ENCODE results near the gene AGAP3.

Gene AGAP3

DNA sequence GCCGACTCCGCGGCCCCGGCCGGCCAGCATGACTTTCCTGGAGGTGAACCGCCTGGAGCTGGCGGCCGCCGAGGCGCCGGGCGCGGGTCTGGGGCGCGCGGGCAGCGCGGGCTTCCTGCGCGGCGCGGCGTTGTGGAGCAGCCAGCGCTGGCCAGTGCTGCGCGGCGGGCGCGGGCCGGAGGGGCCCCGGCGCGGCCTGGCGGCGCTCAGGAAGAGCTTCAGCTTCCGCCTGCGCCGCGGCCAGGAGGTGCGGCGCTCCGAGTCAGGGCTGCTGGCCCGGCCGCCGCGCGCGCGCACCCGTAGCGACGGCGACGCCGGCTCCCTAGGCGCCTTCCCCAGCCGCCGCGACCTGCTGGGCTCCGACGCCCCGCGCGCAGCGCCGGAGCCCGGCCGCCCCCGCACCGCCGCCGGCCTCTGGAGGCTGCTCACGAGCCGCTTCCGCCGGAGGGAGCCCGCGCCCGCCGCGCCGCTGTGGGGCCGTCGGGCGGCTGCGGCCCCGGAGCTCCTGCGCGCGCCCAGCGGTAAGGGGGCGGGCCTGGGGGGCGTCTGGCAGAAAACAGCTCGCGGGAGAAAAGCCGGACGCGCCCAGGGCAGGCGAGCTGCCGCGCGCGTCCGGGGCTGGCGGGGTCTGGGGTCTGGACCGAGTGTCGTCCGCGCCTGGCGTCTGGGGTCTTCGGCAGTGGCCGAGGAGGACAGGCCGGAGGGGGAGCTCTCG is 29.0 kb downstream of the AGAP3 start:
- DNase-seq (ENCODE audit: low read depth, low spot score), result no peak
- Histone ChIP-seq H3K27me3 (ENCODE audit: insufficient read depth, insufficient read length) (no peaks in the 10 kb centered on the region), H3K9me3 (ENCODE audit: insufficient read depth, low read length) (no peaks in the 10 kb centered on the region), H3K36me3 (ENCODE audit: insufficient read depth, insufficient read length, low read length) (peaks cover 39% of the 10 kb centered on the region), H3K9ac (ENCODE audit: insufficient read length, low read depth) (peak overlapping the region; percentile 76), H3K4me1 (ENCODE audit: insufficient read depth, insufficient read length) (peaks cover 24% of the 10 kb centered on the region), H3K4me3 (ENCODE audit: insufficient read length, low read depth) (peak overlapping the region; percentile 40)
- no peak for TF ChIP-seq ZNF274 (IDR thresholded peaks at IDR 0.05; ENCODE audit: low read depth, low read length)
- no peak for TF ChIP-seq YY1 (IDR thresholded peaks at IDR 0.05; ENCODE audit: insufficient read depth, insufficient read length)
- no peak for TF ChIP-seq SUZ12 (IDR thresholded peaks at IDR 0.05; ENCODE audit: extremely low read depth, insufficient read depth, insufficient read length)

GRCh38 chr7:151115836-151116418 is 29.7 kb downstream of the AGAP3 start:
- Histone ChIP-seq H3K4me3 (ENCODE audit: insufficient read length, low read depth) (peak overlapping the region; percentile 40), H3K36me3 (ENCODE audit: insufficient read depth, insufficient read length, low read length) (peaks cover 46% of the 10 kb centered on the region)
- no peak for DNase-seq (ENCODE audit: low read depth, low spot score)

GRCh38 chr7:151116603-151117440 is 30.5 kb downstream of the AGAP3 start:
- Histone ChIP-seq H3K4me1 (ENCODE audit: insufficient read depth, insufficient read length) (peaks cover 17% of the 10 kb centered on the region), H3K27me3 (ENCODE audit: insufficient read depth, insufficient read length) (no peaks in the 10 kb centered on the region), H3K9me3 (ENCODE audit: insufficient read depth, low read length) (no peaks in the 10 kb centered on the region), H3K36me3 (ENCODE audit: insufficient read depth, insufficient read length, low read length) (peaks cover 55% of the 10 kb centered on the region), H3K9ac (ENCODE audit: insufficient read length, low read depth) (peak overlapping the region; percentile 59), H3K4me3 (ENCODE audit: insufficient read length, low read depth) (no peak overlapping the region)
- TF ChIP-seq ZNF274 (IDR thresholded peaks at IDR 0.05; ENCODE audit: low read depth, low read length) (no peak), SUZ12 (IDR thresholded peaks at IDR 0.05; ENCODE audit: extremely low read depth, insufficient read depth, insufficient read length) (no peak), YY1 (IDR thresholded peaks at IDR 0.05; ENCODE audit: insufficient read depth, insufficient read length) (no peak)
- DNase-seq (ENCODE audit: low read depth, low spot score), result no peak

More at GRCh38 chr7:151115836-151116418, 29.7 kb downstream of the AGAP3 start:
- Histone ChIP-seq H3K9me3 (ENCODE audit: insufficient read depth, low read length) (no peaks in the 10 kb centered on the region), H3K27me3 (ENCODE audit: insufficient read depth, insufficient read length) (no peaks in the 10 kb centered on the region), H3K4me1 (ENCODE audit: insufficient read depth, insufficient read length) (peaks cover 18% of the 10 kb centered on the region), H3K9ac (ENCODE audit: insufficient read length, low read depth) (peak overlapping the region; percentile 59)
- TF ChIP-seq ZNF274 (IDR thresholded peaks at IDR 0.05; ENCODE audit: low read depth, low read length) (no peak), SUZ12 (IDR thresholded peaks at IDR 0.05; ENCODE audit: extremely low read depth, insufficient read depth, insufficient read length) (no peak), YY1 (IDR thresholded peaks at IDR 0.05; ENCODE audit: insufficient read depth, insufficient read length) (no peak)

DNA sequence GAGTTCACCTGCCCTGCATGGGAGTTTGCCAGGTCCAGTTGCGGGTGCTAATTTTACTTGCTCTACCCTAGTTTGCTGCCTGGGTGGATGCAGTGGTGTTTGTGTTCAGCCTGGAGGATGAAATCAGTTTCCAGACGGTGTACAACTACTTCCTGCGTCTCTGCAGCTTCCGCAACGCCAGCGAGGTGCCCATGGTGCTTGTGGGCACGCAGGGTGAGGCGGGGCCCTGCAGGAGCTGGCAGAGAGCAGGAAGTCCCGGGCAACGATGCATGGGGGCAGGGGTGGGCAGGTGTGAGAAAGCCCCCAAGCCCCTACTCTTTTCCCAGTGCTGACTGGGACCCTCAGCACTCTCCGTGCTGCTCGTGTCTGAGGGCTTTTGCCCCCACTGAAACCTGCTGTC is 31.3 kb downstream of the AGAP3 start:
- Histone ChIP-seq H3K4me3 (ENCODE audit: insufficient read length, low read depth) (no peak overlapping the region), H3K9me3 (ENCODE audit: insufficient read depth, low read length) (no peaks in the 10 kb centered on the region), H3K4me1 (ENCODE audit: insufficient read depth, insufficient read length) (peaks cover 17% of the 10 kb centered on the region), H3K9ac (ENCODE audit: insufficient read length, low read depth) (no peak overlapping the region), H3K36me3 (ENCODE audit: insufficient read depth, insufficient read length, low read length) (peaks cover 61% of the 10 kb centered on the region), H3K27me3 (ENCODE audit: insufficient read depth, insufficient read length) (no peaks in the 10 kb centered on the region)
- DNase-seq (ENCODE audit: low read depth, low spot score), result no peak
- TF ChIP-seq SUZ12 (IDR thresholded peaks at IDR 0.05; ENCODE audit: extremely low read depth, insufficient read depth, insufficient read length), result no peak
- TF ChIP-seq ZNF274 (IDR thresholded peaks at IDR 0.05; ENCODE audit: low read depth, low read length), result no peak
- TF ChIP-seq YY1 (IDR thresholded peaks at IDR 0.05; ENCODE audit: insufficient read depth, insufficient read length), result no peak

DNA sequence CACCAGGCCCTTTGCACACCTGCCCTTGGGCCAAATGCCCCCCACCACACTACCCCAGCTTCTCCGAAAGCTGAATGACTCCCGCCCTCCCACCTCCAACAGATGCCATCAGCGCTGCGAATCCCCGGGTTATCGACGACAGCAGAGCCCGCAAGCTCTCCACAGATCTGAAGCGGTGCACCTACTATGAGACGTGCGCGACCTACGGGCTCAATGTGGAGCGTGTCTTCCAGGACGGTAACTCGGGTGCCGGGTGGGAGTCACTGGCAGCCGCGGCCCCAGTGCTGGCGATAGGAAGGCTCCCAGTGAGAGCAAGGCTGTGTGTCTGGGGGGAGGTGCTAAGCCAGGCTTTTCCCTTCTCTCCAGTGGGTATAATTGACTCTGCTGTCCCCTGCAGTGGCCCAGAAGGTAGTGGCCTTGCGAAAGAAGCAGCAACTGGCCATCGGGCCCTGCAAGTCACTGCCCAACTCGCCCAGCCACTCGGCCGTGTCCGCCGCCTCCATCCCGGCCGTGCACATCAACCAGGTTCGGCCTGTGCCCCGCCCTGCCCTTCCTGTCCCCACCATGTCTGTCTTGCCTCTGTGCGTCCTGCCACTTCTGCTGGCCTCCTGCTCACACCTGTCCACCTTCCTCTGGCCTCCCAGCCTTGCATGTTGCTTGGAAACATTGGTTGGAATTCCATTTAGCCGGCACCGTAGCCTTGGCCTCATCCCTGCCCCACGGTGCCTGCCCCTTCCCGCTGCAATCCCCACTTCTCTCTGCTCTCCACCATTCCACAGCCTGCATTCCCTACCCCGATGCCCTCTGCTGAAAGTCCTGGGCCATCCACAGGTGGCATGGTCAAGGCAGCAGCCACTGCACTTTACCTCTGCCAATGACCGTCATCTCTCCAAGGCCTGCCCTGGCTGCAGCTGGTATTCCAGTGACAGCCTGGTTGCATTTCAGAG is 32.1 kb downstream of the AGAP3 start:
- Histone ChIP-seq H3K9ac (ENCODE audit: insufficient read length, low read depth) (no peak overlapping the region), H3K4me1 (ENCODE audit: insufficient read depth, insufficient read length) (peaks cover 13% of the 10 kb centered on the region), H3K9me3 (ENCODE audit: insufficient read depth, low read length) (peaks cover 4% of the 10 kb centered on the region; the same call in 1 of the 2 replicates), H3K4me3 (ENCODE audit: insufficient read length, low read depth) (no peak overlapping the region), H3K36me3 (ENCODE audit: insufficient read depth, insufficient read length, low read length) (peaks cover 69% of the 10 kb centered on the region), H3K27me3 (ENCODE audit: insufficient read depth, insufficient read length) (no peaks in the 10 kb centered on the region)
- TF ChIP-seq SUZ12 (IDR thresholded peaks at IDR 0.05; ENCODE audit: extremely low read depth, insufficient read depth, insufficient read length) (no peak), YY1 (IDR thresholded peaks at IDR 0.05; ENCODE audit: insufficient read depth, insufficient read length) (no peak), ZNF274 (IDR thresholded peaks at IDR 0.05; ENCODE audit: low read depth, low read length) (no peak)
- no peak for DNase-seq (ENCODE audit: low read depth, low spot score)

- Histone ChIP-seq H3K9me3 (ENCODE audit: insufficient read depth, low read length) (peaks cover 10% of the 10 kb centered on the region; the same call in 1 of the 2 replicates), H3K4me3 (ENCODE audit: insufficient read length, low read depth) (no peak overlapping the region), H3K36me3 (ENCODE audit: insufficient read depth, insufficient read length, low read length) (peaks cover 76% of the 10 kb centered on the region), H3K9ac (ENCODE audit: insufficient read length, low read depth) (no peak overlapping the region), H3K4me1 (ENCODE audit: insufficient read depth, insufficient read length) (peaks cover 13% of the 10 kb centered on the region), H3K27me3 (ENCODE audit: insufficient read depth, insufficient read length) (no peaks in the 10 kb centered on the region)
- TF ChIP-seq YY1 (IDR thresholded peaks at IDR 0.05; ENCODE audit: insufficient read depth, insufficient read length) (no peak), SUZ12 (IDR thresholded peaks at IDR 0.05; ENCODE audit: extremely low read depth, insufficient read depth, insufficient read length) (no peak)
- DNase-seq (ENCODE audit: low read depth, low spot score), result no peak
Observed at GRCh38 chr7:151119055-151119415, 32.8 kb downstream of the AGAP3 start.
